Measurements from ENCODE around the gene PCP4L1. TPM values are rescaled to one million over a fixed set of nuclear protein-coding genes. Genes with fewer than 3 reads are reported as not detected.

The PCP4L1 gene
- total RNA-seq, 4 donors from 2014 or later: not detected

- TF ChIP-seq CTCF (IDR thresholded peaks at IDR 0.05; ENCODE audit: low read depth): no peak
Measured at GRCh38 chr1:161266836-161267235, 8.3 kb downstream of the PCP4L1 start.

- no peak for TF ChIP-seq CTCF (IDR thresholded peaks at IDR 0.05; ENCODE audit: low read depth)
Measured at GRCh38 chr1:161267321-161267720, 8.8 kb downstream of the PCP4L1 start.

GRCh38 chr1:161273402-161273801 lies 14.9 kb downstream of the PCP4L1 start:
- no peak for TF ChIP-seq CTCF (IDR thresholded peaks at IDR 0.05; ENCODE audit: low read depth)

GRCh38 chr1:161274874-161275273 lies 16.3 kb downstream of the PCP4L1 start:
- TF ChIP-seq CTCF (IDR thresholded peaks at IDR 0.05; ENCODE audit: low read depth): no peak

- no peak for TF ChIP-seq CTCF (IDR thresholded peaks at IDR 0.05; ENCODE audit: low read depth)
Measured at GRCh38 chr1:161282991-161283390, 24.4 kb downstream of the PCP4L1 start.

GRCh38 chr1:161285113-161285512 lies 26.6 kb downstream of the PCP4L1 start:
- no peak for TF ChIP-seq CTCF (IDR thresholded peaks at IDR 0.05; ENCODE audit: low read depth)

GRCh38 chr1:161285521-161285920 lies 27.0 kb downstream of the PCP4L1 start:
- TF ChIP-seq CTCF (IDR thresholded peaks at IDR 0.05; ENCODE audit: low read depth): no peak

Data from subcutaneous adipose tissue (tissue), 4 donors.